DMS 273 (cell line): ENCODE results near the gene UPK2.

Experiments
- DNase-seq: peaks from one replicate; lab custom pipeline; 2025; ENCODE audit not compliant: unreplicated experiment; lab: John Stamatoyannopoulos, UW

The UPK2 gene

GRCh38 chr11:118956094-118956846 lies at the start of gene UPK2:
Gene UPK2 (plus strand): TSS chr11:118956298. CDS start chr11:118956351, 53 bp downstream.
- peak; percentile 86 for DNase-seq

- peak; percentile 83 for DNase-seq
Measured at GRCh38 chr11:118907051-118908042, 48.8 kb upstream of the UPK2 start.

DNA sequence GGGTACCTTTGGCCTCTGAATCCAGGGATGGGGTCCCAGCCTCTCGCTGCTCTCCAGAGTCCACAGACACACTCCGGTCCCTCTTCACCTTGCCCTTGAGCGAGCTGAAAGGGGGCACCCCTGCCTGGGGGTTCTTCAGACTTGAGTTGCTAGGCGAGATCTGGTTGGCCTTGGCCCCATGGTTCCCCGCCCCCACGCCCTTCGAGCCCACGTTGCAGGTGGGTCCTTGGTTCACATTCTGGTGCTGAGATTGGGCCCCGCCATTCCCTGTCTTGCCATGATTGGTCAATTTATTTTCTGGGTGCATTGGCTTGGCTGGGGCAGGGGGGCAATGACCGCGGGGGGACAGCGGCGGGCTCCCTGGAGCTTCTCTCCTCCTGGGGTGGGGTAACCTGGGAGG lies 47.8 kb upstream of the UPK2 start:
- DNase-seq, result no peak

DNA sequence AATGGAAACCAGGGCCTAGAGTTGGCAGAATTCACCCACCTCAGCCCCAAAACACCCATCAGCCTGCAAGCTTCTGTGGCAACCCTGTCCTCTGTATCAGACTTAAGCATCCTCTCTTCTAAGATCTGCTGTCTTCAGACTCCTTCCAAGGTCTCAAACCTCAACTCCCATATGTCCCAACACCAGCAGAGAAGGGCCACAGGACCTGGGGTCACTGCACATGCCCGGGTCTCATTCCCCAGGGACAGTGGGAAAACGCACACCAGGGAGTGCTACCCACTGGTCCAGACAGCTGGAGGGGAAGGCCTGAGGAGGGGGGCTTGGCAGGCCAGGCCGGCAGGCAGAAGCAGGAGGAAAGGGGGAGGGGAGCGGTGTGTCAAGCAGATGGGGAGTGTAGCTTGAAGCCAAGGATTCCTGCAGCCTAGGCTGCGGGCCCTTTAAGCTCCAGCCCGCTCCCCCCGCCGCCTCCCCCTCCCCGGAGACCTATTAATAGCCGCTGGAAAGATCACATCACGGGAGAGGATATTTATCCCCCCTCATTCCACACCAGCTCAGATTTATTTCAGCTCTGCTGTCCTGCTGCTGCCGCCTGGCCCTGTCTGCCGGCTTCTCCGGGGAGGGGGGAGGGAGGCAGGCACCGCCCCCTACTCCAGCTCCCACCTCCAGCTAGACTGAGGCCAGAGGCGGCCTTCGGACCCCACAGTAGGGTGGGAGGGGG lies 47.0 kb upstream of the UPK2 start:
- peak; percentile 95 for DNase-seq

GRCh38 chr11:118909619-118910308 lies 46.3 kb upstream of the UPK2 start:
- peak; percentile 48 for DNase-seq

GRCh38 chr11:118910309-118911112 lies 45.6 kb upstream of the UPK2 start:
- peak; percentile 72 for DNase-seq

DNA sequence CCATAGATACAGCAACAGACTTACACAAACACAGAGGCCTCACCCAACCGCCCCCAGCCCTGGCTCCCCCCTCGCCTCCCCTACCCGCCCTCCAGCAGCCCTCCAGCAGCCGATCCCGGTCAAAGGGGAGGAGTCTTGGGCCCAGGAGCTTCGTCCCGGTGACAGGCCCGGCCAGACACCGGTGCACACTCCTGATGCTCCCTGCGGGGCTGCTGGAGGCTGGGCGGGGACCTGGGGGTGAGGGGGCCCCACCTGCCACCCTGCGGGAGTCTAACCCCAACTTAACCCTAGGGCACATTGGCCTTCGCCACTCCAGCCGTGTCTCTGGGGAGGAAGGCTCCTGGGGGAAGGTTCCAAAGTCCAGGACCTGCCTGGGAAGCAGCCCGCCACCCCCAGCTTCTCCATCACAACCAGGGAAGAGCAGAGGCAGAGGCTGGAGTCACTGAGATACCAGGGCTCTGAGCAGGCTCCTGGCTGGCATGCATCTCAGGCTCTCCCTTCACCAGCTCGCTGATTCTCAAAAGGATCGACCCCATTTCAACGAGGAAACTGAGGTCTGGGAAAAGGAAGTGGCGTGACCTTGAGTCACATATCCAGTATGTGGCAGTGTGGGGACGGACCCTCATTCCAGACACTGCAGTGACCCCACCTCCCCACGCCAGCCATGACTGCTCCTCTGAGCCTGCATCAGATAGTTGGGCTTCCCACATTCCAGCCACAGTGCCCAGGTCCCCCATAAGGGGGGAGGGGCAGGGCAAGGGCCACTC lies 44.8 kb upstream of the UPK2 start:
- peak; percentile 43 for DNase-seq

DNA sequence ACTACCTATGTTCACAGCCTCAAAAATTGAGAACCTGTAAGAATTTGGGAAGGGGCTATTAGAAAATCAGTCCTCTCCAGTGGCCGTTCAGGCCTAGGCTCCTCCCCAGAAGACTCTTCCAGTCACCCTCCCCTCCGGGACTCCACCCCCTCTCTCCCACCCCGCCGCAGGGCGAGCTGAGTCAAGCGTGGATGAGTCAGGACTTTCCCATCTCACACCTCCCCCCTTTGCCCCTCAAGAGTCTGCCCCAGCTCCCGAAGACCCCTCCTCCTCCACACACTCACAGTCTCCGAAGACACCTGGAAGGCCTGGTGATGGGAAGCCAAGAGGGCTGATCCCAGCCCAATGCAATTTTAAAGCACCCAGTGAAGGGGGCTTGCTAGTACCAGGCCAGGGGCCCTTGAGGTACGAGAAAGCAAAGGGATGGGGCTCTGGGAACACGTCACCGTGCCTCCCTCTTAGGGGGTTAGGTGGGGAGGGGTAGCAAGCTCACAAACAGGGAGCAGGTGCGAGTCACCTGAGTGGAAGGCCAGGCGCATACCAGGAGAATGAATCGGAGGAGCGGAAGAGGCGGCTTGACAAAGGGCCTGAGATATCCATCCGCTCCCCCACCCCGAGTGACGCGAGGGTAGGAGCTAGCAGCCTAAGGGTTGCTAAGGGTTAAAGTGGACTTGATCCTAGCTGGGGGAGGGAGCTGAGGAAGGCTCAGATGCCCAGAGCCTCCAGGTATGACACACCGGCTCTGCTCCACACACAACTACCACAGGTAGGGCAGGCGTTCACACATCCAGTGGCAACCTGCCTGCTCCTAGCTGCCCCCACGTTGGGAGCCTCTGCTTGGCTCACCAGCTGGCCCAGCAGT lies 44.0 kb upstream of the UPK2 start:
- DNase-seq, result peak; percentile 70

DNA sequence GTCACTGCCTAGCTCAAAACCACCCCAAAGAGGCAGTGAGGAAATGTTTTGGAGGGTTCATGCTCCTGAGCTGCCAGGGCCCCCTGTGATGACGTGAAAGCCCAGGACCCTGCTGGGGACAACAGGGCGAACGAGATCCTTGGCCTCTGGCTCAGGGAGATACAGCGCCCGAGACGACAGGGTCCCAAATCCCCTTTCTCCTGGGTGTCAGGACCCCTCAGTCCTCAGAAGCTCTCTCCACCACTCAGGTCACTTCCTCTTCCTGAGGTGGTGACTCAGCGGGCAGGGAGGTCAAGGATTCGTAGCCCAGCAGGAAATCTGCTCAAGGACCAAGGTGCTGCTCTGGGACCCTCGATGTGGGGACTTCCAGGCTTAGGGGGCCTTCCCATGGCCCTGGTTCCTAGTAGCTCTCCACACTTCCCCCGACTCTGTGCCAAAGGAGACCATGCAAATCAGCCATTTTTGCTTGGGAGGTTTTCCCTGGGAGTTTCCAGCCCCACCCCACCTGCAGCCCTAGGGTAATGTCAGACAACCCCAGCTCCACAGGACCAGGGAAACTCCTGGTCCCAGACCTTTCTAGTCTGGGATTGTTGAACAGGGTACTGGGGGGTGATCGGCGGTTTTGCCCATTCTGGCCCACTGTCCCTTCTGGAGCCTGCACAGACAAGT lies 43.2 kb upstream of the UPK2 start:
- DNase-seq, result peak; percentile 17

GRCh38 chr11:118913411-118914125 lies 42.5 kb upstream of the UPK2 start:
- peak; percentile 24 for DNase-seq

- peak; percentile 24 for DNase-seq
Measured at GRCh38 chr11:118914178-118914918, 41.8 kb upstream of the UPK2 start.

DNA sequence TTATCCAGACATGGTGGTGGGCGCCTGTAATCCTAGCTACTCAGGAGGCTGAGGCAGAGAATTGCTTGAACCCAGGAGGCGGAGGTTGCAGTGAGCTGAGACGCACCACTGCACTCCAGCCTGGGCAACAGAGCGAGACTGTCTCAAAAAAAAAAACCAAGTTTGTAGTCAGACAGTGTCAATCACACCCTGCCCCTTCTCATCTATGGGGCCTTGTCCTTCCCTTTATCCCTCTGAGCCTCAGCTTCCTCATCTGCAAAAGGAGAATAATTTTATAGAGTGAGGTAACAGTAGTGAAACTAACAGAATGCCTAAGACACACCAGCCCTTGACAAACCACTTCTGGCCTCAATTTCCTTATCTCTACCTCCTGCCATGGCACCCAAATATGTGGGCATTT lies 41.1 kb upstream of the UPK2 start:
- no peak for DNase-seq

DNA sequence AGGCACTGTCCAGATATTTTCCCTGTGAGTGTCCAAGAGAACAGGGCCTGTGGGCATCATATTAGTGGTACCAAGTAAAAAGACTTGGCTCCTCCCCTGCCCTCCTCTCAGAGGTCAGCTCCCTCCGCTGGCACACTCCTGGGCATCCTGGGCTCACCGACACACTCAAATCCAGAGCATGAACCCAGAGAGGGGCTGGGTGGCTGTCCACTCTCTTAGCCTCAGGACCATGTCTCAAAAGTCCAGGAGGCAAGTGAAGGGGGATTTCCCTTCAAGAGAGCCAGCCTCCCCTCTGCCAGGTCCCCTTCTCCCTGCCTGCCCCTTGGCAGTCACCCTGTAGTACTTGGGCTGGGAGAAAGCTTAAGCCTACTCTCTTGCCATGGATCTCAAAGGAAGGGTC lies 40.7 kb upstream of the UPK2 start:
- DNase-seq, result no peak

DNA sequence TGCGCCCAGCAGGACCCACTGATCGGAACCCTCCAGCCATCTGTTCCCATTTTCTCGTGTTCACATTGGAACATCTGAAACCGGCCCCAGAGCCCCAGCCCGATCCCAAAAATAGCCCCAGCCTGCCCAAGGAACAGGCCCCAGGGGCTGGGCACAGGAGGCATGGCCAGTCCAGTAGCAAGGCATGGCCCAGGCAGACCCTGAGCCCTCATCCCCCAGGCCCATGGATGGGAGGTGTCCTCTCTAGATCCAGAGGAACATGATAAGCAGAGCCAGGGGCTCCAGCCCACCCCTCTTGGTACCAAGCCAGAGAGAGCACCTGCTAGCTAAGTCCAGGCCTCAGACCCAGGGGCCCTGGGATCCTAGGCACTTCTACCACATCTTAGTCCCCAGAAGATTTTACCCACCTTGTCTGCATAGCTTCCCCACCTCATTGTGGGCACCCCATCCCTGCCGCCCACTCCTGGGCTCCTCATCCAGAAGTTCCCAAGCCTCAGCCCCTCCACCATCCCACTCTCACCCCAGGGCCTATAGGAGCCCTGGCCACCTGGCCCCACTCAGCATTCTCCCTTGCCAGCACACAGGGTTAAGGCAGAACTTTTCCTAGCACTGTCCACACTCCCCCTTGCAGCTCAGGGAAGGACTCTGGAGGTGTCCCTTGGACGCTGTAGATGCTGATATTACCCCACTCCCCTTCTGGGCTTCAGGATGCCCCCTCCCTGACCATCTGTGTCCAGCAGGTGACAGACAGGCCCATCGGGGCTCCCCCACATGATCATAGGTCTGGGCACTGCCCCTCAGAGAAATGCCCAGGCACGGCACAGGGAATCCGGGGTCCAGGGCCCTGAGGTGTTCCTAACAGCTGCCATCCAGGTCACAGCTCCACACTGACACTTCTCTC lies 39.9 kb upstream of the UPK2 start:
- DNase-seq, result peak; percentile 79

- DNase-seq, result peak; percentile 51
Measured at GRCh38 chr11:118916842-118917388, 39.2 kb upstream of the UPK2 start.
